Limb (tissue), 2 donors: ENCODE data around the gene DOCK8.

Experiments
- DNase-seq, 2 donors: peaks; one replicate each; pipeline ENCODE4 v3.0.0-alpha.2; 2016; ENCODE audit errors: extremely low spot score in 2 of 2

The DOCK8 gene

DNA sequence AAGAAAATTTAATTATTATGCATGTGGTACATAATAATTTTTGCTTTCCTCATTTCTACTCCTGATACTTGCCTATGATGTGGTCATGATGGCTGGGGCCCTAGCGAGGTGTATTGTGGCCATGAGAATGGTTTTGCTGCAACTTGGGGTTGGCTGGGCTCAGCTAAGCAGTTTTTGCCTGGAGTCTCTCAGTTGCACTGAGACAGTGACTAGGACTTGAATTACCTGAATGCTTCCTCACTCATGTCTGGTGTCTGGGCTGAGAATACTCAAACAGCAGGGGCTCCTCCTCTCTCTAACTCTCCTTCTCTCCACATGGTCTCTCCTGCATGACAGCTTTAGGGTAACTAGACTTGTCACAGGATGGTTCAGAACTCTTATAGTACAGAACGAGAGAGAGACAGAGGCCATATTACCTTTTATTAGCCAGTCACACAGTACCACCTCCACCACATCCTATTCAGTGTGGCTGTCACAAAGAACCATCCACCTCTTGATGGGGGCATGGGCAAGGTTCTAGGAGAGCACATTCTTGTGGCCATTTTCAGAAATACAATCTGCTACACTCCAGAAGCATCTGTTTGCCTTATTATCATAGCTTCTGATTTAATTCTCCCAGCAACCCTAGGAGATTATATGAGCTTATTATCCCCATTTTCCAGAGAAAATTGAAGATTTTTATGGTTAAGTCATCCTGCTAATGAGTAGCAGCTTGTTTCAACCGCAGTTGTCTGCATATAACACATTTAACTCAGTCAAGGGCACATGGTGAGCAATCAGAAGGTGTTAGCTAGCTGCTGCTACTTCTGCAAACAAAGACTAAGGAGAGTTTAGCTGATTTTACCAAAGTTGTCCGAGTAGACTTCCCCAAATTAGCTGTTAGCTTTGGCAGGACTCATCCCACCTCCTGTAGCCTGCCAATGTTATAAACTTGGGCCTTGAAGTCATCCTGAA, 245.1 kb downstream of the DOCK8 start:
- no peak for DNase-seq

DNA sequence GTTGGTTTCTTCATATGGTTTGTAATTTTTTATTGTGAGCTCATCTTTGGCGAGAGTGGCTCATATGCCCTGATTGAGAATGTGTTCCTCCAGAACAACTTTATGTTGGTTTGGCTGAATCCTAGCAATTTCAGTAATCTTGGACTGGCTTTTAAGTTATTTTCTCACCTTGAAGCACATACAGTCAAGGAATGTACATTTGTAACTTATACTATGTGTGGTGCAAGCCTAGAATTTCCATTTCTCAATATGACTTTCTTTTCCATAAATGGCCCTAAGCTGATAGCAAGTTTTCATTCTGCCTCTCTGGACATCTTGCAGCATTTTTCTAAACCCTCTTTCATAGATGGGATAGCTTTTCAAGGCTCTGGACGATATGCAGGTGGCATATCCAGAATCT, 247.5 kb downstream of the DOCK8 start:
- no peak for DNase-seq

DNA sequence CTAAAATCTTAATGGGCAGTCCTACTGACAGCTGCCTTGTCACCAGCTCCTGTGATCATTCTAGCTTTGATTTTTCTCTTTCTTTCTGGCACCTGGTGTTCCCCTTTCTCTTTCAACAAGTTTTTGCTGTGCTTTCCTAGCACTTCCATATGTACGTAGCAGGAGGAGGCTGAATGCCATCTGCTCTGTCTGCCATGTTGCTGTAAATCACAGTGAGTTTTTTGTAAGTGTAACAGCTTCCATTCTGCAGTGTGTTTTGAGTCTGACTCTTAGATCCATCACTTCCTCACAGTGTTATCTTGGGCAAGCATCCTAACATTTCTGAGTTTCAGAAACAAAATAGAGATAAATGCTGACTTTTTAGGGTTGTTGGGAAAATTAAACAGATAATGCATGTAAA, 247.9 kb downstream of the DOCK8 start:
- no peak for DNase-seq

DNA sequence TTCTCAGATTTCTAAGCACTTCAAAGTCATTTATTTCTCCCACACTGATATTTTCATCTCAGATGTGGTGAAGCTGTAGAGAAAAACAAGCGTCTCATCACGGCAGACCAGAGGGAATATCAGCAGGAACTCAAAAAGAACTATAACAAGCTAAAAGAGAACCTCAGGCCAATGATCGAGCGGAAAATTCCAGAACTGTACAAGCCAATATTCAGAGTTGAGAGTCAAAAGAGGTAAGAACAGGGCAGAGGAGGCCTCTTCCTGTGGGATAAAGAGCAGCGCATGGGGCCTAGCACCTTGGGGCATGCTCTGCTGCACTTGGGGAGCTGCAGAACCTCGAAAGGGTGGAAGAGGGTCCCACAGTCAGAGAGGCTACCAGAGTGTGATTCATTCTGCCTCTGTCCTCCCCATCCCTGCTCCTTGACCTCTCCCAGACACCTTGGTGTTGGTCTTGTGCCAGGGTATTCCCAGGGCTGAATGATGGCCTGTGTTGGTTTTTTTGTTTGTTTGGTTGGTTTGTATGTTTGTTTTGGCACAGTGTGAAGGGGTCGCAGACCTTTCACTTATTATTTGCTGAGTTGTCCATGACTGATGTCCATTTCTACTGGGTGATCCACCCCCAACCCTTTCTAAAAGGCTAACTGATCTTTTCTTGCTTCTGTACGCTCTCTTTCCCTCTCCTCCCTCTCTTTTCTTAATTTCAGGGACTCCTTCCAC, 248.9 kb downstream of the DOCK8 start:
- no peak for DNase-seq

DNA sequence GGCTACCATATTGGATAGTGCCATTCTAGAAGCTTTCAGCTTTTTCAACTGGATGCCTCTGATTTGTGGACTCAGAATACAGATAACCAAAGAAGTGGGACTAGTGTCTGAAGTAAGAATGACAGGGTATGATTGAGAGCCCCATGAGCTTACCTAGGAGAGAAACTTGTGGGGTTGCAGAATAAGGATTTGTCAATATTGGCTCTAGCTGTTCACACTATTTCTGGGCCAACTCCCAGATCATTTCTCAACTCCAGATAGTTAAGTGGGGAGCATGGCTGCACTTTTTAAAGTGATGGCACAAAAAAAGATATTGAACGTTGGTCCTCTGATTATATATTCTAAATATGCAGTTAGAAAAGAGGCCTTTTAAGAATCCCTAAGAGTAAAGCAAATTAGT, 252.1 kb downstream of the DOCK8 start:
- DNase-seq = no peak

DNA sequence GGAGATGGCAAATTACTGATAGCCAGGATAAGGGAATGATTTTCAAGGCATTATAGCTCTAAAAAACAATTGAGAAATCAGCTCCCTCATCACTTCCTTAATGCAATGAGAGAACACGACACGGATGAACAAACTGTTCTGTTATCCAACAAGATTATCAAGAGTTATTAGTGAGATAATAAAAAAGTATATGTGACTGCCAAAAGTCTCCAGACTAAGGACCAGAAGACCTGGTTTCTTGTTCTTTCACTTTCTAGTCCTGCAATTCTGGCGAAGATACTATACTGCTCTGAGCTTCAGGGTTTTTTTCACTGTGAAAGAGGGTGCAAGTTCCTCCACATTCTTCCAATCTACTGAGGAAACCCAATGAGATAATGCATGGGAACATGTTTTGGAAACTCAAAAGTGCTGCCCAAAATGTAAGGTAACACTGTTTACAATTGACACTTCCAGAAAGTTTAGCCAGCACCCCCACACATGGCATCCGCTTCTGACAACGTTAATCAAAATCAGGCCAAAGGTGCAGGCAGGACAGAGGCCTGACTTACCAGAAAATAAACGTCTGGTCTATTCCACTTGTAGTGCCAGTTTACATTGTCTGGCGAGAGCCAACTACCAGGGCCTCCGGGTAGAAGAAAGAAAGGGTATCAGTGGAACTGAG, 254.2 kb downstream of the DOCK8 start:
- DNase-seq = no peak

DNA sequence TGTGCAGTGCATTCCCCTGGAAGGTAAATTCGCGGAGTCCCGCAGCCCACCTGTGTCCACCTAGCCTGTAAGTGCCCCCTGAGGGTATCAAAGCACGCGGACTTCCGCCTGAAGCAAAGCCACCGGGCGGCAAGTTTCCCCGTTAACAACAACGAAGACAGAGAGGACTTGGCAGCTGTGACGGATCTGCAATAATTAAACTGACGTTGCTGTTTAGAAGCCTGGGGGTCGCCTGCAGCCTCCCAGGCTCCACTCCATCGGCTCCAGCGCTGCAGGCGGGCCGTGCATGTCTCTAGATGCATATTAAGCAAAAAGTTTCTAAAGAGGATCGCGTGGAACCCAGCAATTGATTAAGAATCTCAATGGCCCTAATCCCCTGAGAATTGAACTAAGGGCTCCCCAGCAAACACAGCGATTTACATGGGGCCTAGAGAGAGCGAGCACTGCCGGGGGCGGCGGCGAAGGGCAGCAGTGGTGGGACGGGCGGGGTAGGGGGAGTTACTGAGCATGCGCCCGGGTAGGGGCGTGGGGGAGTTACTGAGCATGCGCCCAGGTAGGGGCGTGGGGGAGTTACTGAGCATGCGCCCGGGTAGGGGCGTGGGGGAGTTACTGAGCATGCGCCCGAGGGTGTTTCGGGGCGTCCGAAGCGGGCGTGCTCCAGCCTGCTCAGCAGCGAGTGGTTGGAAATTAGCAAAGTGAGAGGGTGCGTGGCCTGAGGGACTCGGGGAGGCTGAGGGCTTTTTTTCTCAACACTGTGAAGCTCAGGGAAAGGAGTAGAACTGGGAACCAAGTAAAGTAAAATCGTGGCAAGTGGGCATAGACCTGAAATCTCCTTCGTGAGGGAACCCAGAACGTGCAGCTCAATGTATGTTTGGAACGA, 255.2 kb downstream of the DOCK8 start:
- peak; percentile 95 to 97 for DNase-seq

DNA sequence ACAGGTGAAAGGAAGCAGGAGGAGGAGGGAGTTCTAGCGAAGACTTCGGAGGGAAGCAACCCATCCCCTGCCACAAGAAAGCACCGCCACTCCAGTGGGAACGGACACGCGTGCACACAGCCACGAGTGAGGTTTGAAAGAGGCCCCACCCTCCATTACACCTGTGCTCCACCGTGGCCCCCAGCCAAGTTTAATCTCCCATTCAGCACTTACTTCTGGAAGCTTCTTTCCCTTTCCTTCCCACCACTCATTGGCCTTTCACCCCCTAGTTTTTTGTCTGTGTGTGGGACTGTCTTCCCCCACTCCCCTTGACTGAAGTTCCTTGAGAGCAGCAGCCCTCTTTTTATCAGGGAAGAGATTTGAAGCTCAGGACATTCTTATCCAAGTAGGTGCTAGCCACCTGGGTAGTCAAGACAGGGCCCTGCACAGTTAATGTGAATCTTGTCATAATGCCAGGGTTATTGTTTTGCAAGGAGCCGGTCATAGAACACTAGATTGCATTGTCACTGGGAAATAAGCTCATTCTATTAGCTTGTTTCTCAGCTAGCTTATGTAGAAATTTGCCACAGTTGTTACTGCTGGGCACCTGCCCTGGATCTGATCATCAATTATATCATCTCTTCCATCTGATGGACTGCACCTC, 256.0 kb downstream of the DOCK8 start:
- DNase-seq = no peak

DNA sequence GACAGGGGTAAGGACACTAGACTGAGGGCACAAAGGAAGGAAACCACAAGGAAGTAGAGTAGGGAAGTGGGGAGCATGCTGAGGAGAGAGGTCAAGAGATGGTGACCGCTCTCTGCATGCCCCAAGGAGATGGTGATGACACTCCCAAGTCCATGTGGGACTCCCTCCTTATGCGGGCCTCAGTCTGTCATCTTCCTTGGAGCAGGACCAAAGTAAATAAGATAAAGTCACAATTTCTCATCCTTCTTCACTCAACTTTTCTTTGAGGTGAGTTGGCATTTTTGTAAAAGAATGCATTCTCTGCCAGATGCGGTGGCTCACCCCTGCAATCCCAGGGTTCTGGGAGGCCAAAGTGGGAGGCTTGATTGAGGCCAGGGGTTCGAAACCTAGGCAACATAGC, 256.7 kb downstream of the DOCK8 start:
- no peak for DNase-seq

DNA sequence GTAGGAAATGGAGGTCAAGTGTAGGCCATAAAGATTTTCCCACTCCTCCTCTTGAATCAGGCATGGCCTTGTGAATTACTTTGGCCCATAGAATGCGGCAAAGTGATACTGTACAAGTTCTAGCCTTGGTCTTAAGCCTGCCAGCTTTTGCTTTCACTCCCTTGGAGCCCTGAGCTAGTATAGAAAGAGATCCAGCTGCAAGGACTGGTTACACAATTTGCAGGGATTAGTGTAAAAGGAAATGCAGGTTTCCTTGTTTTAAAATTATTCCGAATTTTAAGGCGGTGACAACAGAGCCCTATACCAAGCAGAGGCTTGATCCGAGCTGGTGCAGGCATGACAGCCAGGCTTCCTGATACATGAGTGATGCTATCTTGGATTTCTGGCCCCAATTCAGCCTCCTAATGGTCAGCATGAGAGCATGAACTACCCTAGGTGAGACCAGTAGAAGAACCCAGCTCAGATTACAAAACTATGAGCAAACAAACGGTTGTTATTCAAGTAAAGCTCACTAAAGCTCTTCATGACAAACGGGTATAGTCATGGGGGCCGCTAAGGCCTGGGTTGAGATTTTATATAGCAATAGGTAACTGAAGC, 257.9 kb downstream of the DOCK8 start:
- no peak for DNase-seq

DNA sequence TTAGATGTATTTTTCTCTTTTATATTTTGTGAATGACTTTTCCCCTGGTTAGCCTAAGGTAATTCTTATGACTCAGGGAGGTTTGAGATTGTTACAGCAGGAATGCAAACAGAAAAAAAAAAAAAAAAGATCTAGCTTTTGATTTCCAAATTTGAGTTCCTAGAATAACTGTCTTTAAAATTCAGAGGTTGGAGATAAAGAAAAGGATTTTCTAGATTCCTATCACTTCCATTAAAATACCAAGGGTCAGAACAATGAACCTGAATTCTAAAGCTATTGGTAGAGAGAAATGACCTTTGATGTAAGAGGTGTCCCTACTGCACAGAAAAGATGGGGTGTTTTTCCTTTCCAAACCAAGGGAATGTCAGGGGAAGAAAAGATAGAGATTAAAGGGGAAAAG, 262.5 kb downstream of the DOCK8 start:
- DNase-seq = no peak

DNA sequence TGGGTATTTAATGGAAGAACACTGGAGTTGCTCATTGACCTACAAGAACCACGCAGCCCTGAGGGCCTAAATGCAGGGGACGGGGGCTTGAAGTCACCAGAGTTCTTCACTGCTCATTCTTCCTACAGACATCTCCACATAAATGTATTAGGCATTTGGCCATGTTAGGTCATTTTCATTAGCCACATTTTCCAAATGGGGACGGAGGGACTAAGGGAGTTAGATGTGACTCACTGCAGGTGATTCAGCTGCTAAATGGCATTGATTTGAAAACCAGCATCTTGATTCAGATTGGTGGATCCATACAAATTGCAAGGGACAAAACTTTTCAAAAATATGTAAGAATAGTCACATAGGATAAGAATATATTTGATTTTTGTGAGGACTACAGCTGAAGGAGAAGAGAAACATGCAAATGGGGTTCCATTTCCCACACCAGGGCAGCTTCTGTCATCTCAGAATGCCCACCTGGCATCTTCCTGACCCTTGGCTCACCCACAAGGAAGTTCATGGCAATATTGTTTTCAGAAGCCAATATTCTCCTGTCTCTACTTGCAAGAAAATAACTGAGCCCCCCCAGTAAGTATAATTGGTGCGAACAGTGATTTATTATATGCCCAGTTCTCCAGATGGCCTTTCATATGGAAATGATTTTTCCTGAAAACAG, 264.8 kb downstream of the DOCK8 start:
- DNase-seq = no peak

DNA sequence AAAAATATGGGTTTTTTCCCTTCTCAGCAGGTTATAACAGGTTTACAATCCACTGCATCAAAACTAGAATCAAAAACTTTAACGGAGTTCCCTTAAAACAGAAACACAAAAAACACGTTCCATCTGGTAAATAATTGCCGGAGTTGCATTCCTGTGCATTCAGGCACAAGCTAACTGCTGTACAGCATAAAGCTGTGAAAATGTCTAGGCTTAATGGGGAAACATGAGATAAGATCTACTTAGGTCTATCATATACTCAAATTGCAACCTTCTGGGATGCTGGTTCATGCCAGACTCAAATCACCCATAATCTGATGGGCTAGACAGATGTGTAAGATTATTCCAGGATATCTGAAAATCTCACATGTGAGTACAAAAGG, 265.3 kb downstream of the DOCK8 start:
- DNase-seq = no peak

DNA sequence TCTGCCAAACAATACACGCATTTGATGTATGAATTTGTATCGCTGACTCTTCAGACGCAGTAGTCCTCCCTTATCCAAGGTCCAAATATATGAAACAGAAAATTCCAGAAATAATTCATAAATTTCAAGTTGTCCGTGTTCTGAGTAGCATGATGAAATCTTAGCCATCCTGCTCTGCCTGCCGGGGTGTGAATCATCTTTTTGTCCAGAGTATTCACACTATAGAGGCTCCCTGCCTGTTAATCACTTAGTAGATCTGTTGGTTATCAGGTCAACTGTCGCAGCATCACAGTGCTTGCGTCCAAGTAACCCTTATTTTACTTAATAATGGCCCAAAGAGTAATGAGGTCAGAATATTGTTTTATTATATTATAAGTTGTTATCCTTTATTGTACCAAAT, 268.1 kb downstream of the DOCK8 start:
- DNase-seq = no peak

DNA sequence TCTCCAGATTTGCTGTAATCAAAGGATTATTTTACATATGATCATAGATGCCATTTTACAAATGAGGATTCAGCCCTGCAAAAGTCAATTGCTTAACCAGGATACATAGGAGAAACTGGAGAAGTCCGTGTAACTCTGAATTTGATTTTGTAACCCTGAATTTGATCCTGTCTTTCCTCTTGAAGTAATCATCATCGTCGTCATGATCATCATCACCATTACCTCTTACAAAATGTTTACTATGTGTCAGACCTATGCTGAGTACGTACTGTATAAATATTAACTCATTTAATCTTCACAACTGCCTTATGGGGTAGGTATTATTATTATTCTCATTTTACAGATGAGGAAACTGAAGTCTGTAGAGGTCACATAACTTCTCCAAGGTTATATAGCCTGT, 271.5 kb downstream of the DOCK8 start:
- DNase-seq = no peak

DNA sequence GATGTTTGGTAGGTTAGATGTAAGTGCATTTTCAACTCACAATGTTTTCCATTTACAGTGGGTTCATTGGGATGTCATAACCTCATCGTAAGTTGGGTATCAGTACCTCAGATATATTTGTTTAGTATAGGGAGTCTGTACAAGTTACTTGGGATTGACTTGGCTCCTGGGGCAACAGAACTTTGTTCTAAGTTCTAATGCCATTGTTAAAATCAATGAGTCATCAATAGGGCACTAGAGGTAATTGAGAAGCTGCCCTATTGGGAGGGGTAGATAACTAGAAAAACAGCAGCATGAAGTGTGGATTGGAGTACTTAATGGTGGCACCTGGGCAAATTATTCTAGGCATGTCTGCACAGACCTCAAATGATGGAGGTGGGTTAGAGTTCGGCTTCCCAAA, 272.8 kb downstream of the DOCK8 start:
- DNase-seq = no peak

DNA sequence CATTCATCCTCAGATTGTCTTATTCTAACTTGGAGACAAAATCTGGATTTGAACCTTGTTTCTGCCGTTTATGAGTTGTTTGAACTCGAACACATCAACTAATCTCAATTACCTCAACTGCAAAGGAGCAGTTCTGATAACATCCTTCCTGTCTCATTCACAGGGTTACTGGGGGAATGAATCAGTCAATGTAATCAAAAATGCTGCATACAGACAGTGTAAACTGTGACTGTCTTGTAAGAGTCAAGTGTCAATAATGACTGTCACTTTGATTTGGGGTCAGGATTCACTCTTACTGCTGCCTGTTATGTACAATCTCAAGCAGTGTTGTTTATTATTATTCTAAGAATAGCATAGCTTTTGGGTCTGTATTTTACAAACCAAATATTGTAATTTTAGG, 273.8 kb downstream of the DOCK8 start:
- no peak for DNase-seq

DNA sequence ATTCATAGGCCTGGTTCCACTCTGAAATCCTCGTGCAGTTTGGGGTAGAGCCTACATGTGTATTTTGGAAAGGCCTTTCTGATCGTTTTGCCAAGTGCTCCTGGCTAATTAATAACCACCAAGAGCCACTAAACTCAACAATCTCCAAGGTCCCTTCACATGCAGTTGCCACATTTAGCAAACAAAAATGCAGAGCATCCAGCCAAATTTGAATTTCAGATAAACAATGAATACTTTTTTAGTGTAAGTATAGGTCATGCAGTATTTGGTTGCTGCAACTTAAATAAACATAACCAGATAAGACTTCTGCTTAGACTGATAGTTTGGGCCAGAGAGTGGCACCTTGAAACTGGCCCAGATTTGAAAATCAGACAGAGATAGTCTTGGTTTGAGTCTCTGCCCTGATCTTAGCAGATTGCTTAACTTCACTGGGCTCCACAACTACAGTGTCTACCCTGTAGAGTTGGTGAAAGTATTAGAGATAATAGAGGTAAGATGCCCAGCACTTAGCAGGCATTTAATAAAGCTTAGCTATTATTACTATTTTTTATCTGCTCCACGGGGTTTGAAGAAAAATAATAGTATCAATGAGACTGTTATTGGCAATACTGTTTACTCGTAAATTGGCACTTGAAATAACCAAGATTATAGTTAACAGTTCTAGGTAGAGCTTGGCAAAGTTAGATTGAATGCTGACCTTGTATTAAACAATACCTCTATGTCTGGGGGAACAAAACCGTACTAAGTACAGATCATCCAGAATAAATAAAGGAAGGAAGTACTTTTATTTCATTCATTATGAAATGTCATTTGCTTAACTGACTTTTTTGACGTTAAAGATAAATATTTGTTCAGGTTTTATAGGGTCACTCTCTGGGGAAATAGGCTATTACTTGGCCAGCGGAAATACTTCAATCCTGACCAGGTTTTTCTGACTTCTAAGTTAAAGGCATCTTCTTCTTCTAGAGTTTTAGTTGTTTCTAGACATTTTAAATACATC, 274.8 kb downstream of the DOCK8 start:
- no peak for DNase-seq

DNA sequence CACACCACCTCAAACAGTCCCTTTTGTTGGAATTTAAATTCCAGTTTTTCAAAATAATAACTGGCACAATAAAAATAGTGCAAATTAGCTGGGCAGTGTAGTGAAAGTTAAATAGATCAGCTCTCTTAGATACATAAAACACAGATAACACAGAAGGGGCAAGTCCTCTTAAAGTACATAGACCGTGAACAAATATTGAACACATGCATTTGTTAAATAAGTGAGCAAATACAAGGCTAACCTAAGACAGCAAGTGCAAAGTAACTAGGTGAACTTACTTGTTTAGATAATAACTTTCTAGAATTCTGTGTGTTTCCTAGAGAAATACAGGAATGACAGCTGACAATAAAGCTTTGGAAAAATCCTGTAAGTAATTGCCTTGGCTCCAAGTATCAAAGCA, 280.1 kb downstream of the DOCK8 start:
- no peak for DNase-seq
